Measurements from ENCODE around the gene SCO2. TPM values are rescaled to one million over a fixed set of nuclear protein-coding genes. Genes with fewer than 3 reads are reported as not detected.

SCO2 gene
- total RNA-seq, 1 experiment from 2014 or later = 7.0 TPM

- ChIA-PET RAD21 (ENCODE audit: low non-redundant PET in 1 of 2, low total read pairs in 2 of 2, uncharacterized antibody in 2 of 2, unreplicated experiment in 2 of 2) (interaction anchor here (0.8 to 2.2 kb wide), 4 partner anchors 18 to 126 kb away, joined by 4 to 8 read pairs (median 6); partner anchors contain the start of genes LMF2 (in 2 of the 2), NCAPH2 (in 1 of the 2) and SYCE3 (in 1 of the 2)), POLR2A (interaction anchor here (0.8 to 2.1 kb wide), 7 partner anchors 12 to 95 kb away, joined by 3 to 20 read pairs (median 5); partner anchors contain the start of genes CHKB, LMF2, NCAPH2 and SYCE3), CTCF (interaction anchor here (0.7 to 1.7 kb wide), 19 partner anchors 11 to 377 kb away, joined by 3 to 21 read pairs (median 5); partner anchors contain the start of genes ARSA, HDAC10, KLHDC7B and LMF2)
- TF ChIP-seq CTCF (IDR thresholded peaks at IDR 0.05 in 2 of 3, conservative IDR thresholded peaks at IDR 0.05 in 1 of 3; ENCODE audit: borderline replicate concordance in 1 of 3, insufficient read depth in 1 of 3, low read depth in 2 of 3, low read length in 2 of 3) (0 out of 6 replicates have a peak, but pooled peaks of 1 of the 3 experiments have one; percentile 47), CBX3 (IDR thresholded peaks at IDR 0.05; ENCODE audit: low read depth) (no peak)
- Histone ChIP-seq H3K27me3 (ENCODE audit: insufficient read depth, low read length) (no peaks in the 10 kb centered on the region), H3K4me2 (ENCODE audit: low read length) (peak overlapping the region; percentile 99), H3K9ac (ENCODE audit: low read length) (peak overlapping the region; percentile 93), H3K79me2 (ENCODE audit: insufficient read depth, low read length) (peaks cover 30% of the 10 kb centered on the region), H4K20me1 (ENCODE audit: insufficient read depth) (no peaks in the 10 kb centered on the region), H3K9me3 (ENCODE audit: control insufficient read depth in 1 of 2, insufficient read depth in 1 of 2, low read depth in 1 of 2, low read length in 2 of 2) (no peaks in the 10 kb centered on the region), H3K4me1 (ENCODE audit: control insufficient read depth in 1 of 2, insufficient read depth in 2 of 2, low read length in 2 of 2) (peaks cover 13 to 66% of the 10 kb centered on the region in 2 experiments; a peak in 3 of 4 replicates), H3K27ac (ENCODE audit: low read depth, low read length) (peak overlapping the region; percentile 100), H3K9me2 (ENCODE audit: insufficient read depth) (no peaks in the 10 kb centered on the region), H3K36me3 (ENCODE audit: control insufficient read depth in 1 of 2, insufficient read depth in 2 of 2, low read length in 2 of 2) (peaks cover 0 to 11% of the 10 kb centered on the region in 2 experiments; a peak in 2 of 4 replicates), H2AFZ (ENCODE audit: low read depth, low read length, poor library complexity, severe bottlenecking) (no peak overlapping the region), H3K4me3 (replicated peaks in 1 of 2; ENCODE audit: low read depth in 1 of 2, low read length in 2 of 2) (peak overlapping the region; percentile 78 to 85)
- DNase-seq (ENCODE audit: low read depth, low spot score) = no peak
- ATAC-seq = peak; percentile 26
- BruUV-seq (replicated peaks) = no TSS peak
- intact Hi-C loops (cut with micrococcal nuclease) = loop anchor here (1.0 kb wide), 1 partner anchor 17 kb away; the partner anchor contains the start of gene NCAPH2
Measured at GRCh38 chr22:50525858-50526107, 385 bp upstream of the SCO2 start.

- ChIA-PET CTCF (interaction anchor here (1.5 to 1.7 kb wide), 3 partner anchors 27 to 273 kb away, joined by 6 to 11 read pairs (median 6); partner anchors contain the start of gene HDAC10), RAD21 (ENCODE audit: low non-redundant PET in 1 of 2, low total read pairs in 2 of 2, uncharacterized antibody in 2 of 2, unreplicated experiment in 2 of 2) (interaction anchor here (1.6 to 2.2 kb wide), 2 partner anchors 17 to 38 kb away, joined by 5 to 8 read pairs; partner anchors contain the start of genes LMF2 (in 1 of the 2), NCAPH2 (in 1 of the 2) and SYCE3 (in 1 of the 2)), POLR2A (interaction anchor here (1.0 to 1.6 kb wide), 3 partner anchors 9 to 16 kb away, joined by 3 to 20 read pairs (median 4); partner anchors contain the start of genes LMF2 and NCAPH2)
- no peaks in the 10 kb centered on the region for H3K9me3 ChIP-seq (ENCODE audit: control insufficient read depth in 1 of 2, insufficient read depth in 1 of 2, low read depth in 1 of 2, low read length in 2 of 2)
- no peaks in the 10 kb centered on the region for H3K27me3 ChIP-seq (ENCODE audit: insufficient read depth, low read length)
- peaks cover 30% of the 10 kb centered on the region for H3K79me2 ChIP-seq (ENCODE audit: insufficient read depth, low read length)
- BruUV-seq (replicated peaks) = no TSS peak
- peak overlapping the region; percentile 93 for H3K9ac ChIP-seq (ENCODE audit: low read length)
- peak overlapping the region; percentile 78 to 85 for H3K4me3 ChIP-seq (replicated peaks in 1 of 2; ENCODE audit: low read depth in 1 of 2, low read length in 2 of 2)
- ATAC-seq (no peak; the same call in 1 of the 2 replicates), DNase-seq (ENCODE audit: low read depth, low spot score) (no peak)
- peak overlapping the region; percentile 99 for H3K4me2 ChIP-seq (ENCODE audit: low read length)
- H2AFZ ChIP-seq (ENCODE audit: low read depth, low read length, poor library complexity, severe bottlenecking) = no peak overlapping the region
- H3K27ac ChIP-seq (ENCODE audit: low read depth, low read length) = peak overlapping the region; percentile 100
- H3K4me1 ChIP-seq (ENCODE audit: control insufficient read depth in 1 of 2, insufficient read depth in 2 of 2, low read length in 2 of 2) = peaks cover 13 to 55% of the 10 kb centered on the region in 2 experiments; a peak in 3 of 4 replicates
- no peaks in the 10 kb centered on the region for H3K9me2 ChIP-seq (ENCODE audit: insufficient read depth)
- no peaks in the 10 kb centered on the region for H4K20me1 ChIP-seq (ENCODE audit: insufficient read depth)
- peaks cover 0 to 11% of the 10 kb centered on the region in 2 experiments; a peak in 2 of 4 replicates for H3K36me3 ChIP-seq (ENCODE audit: control insufficient read depth in 1 of 2, insufficient read depth in 2 of 2, low read length in 2 of 2)
- intact Hi-C loops (cut with micrococcal nuclease) = loop anchor here (1.0 kb wide), 1 partner anchor 16 kb away; the partner anchor contains the start of gene NCAPH2
- TF ChIP-seq SRF (IDR thresholded peaks at IDR 0.05; ENCODE audit: low read depth) (no peak), SP1 (IDR thresholded peaks at IDR 0.05; ENCODE audit: low read depth) (no peak), MAX (IDR thresholded peaks at IDR 0.05) (no peak), ZNF274 (IDR thresholded peaks at IDR 0.05; ENCODE audit: low read depth, low read length) (no peak), ZBTB33 (IDR thresholded peaks at IDR 0.05; ENCODE audit: extremely low read depth, insufficient replicate concordance, low read length) (no peak), JUND (IDR thresholded peaks at IDR 0.05) (no peak), RAD21 (IDR thresholded peaks at IDR 0.05; ENCODE audit: low read depth) (no peak), SIN3A (IDR thresholded peaks at IDR 0.05; ENCODE audit: low read depth) (no peak)
Measured at GRCh38 chr22:50524676-50525103, 708 bp downstream of the SCO2 start.

Measured in HCT116 (cell line).